H4 (cell line): Measurements from ENCODE around the gene PCDH1. TPM values are rescaled to one million over a fixed set of nuclear protein-coding genes. Genes with fewer than 3 reads are reported as not detected.
"Not testable (repeated sequence)": the region's sequence is repeated elsewhere in the genome, so short reads cannot be mapped to it uniquely, and the experiment has no call there.

Source experiments
- DNase-seq: peaks from one replicate; pipeline ENCODE4 v3.0.0-alpha.2; 2015; ENCODE audit warnings: low spot score
- total RNA-seq: library from RNA; depleted of rRNA; stranded (reverse); fragments of >200 nt; shearing (Covaris generic); gene quantifications from 2 replicates; pipeline ENCODE4 v1.2.3, GENCODE V29; 2014

Gene PCDH1
- total RNA-seq, 1 experiment from 2014 or later = 1.2 TPM

DNA sequence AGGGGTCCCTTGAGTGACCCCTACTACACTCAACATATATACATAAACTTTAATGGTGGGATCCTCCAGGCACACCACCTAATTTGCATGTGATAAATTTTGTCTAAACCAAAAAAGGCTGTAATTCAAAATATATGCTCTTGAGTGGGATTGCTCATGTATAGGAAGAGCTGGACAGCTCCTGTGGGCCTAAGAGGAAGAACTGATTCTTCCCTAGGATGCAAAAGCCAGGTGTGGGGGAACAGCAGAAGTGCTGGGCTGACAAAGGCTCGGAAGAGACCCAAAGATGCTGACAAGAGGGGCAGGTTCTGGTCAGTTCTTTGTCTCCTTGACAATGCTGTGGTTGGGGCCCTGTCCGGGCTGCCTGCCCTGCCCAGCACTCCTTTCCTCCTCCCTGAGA, 43.9 kb downstream of the PCDH1 start:
- no peak for DNase-seq

GRCh38 chr5:141832131-141832530, 46.1 kb downstream of the PCDH1 start:
- no peak for DNase-seq

GRCh38 chr5:141828162-141828561, 50.0 kb downstream of the PCDH1 start:
- no peak for DNase-seq

GRCh38 chr5:141826674-141827073, 51.5 kb downstream of the PCDH1 start:
- no peak for DNase-seq

DNA sequence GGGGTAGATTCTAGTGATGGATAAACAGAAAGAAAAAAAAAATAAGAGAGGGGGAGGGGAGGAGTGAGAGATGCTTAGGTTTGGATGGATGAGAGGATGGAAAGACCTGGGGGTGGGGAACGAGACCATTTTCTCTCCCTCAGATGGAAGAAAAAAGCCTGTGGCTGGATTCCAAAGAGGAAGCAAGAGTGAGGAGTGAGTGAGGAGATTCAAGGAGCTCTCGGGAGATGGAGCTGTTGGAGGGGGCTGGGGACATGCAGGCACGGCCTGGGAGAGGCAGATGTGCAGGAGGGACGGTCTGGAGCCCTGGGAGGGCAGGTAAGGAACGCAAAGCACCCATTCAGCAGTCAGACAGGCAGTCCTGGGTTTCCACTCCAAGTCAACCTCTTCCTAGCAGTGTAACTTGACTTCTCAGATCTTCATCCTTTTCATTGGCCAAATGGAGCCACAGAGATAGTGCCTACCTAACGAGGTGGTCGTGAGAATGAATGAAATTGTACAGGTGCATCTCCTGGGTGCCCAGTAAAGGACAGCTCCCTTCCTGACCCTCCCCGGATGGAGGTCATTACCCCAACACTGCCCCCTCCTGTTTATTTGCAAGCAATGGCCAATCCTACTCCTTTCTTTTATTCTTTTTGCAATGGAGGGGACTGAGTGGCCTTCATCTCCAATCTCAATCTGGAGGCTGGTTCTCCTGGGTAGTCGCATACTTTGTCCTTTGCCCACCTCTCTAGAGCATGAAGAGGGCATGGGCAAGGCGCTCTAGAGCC, 52.2 kb downstream of the PCDH1 start:
- DNase-seq = peak; percentile 23

GRCh38 chr5:141825241-141825671, 53.0 kb downstream of the PCDH1 start:
- DNase-seq = no peak

DNA sequence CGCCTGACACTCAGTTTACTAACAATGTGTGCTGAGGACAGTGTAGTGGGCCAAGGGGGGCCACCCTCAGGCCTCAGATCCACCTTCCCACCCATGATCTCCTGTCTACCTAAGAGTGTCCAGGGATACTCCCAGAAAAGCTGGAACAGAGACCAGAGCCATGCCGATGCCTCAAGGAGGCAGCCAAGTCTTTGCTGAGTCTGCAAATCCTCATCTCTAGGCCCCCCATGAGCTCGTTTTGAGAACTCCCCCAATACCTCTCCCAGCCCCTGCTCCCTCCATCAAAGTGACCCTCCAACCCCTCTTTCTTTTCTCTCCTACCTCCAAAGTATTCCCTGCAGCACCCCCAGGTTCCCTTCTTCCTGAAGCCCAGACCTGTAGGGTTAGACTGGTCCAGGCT, 53.5 kb downstream of the PCDH1 start:
- DNase-seq = no peak

GRCh38 chr5:141823056-141823455, 55.2 kb downstream of the PCDH1 start:
- no peak for DNase-seq

DNA sequence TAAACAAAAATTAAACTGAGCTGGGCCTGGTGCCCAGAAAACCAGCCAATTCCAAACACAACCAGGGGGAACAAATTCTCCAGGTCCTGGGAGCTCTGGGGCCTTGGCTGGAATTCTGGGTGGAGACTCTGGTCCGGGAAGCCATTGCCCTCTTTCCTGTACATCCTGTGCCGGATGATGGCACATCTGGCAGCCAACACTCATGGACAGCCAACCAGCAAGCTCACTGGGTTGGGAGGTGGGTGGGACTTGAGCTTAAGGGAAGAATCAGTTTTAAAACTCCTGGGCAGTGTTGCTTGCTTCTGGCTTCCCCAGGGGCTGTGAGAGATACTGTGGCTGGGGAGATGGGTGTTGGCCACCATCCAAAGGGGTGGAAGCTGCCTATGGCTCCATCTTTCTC, 56.1 kb downstream of the PCDH1 start:
- DNase-seq = peak; percentile 91

GRCh38 chr5:141821430-141821925, 56.7 kb downstream of the PCDH1 start:
- DNase-seq = peak; percentile 96

DNA sequence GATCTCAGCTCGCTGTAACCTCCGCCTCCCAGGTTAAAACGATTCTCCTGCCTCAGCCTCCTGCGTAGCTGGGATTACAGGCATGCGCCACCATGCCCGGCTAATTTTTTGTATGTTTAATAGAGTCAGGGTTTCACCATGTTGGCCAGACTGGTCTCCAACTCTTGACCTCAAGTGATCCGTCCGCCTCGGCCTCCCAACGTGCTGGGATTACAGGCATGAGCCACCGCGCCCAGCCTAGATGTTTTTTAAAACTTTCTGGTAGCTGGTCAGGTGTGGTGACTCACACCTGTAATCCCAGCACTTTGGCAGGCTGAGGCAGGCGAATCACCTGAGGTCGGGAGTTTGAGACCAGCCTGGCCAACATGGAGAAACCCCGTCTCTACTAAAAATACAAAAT, 57.5 kb downstream of the PCDH1 start:
- not testable (repeated sequence) for DNase-seq

DNA sequence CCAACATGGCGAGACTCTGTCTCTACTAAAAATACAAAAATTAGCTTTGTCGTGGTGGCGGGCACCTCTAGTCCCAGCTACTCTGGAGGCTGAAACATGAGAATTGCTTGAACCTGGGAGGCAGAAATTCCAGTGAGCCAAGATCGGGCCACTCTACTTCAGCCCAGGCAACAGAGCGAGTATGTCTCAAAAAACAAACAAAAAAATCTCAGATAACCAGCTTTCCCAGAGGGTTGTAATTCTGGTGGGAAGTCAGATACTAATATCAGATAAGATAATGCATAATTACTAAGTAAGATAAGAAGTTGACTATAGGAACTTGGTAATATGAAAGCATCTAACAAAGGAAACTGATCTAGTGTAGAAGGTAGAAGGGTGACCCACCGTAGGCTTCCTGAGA, 60.6 kb downstream of the PCDH1 start:
- DNase-seq = no peak

DNA sequence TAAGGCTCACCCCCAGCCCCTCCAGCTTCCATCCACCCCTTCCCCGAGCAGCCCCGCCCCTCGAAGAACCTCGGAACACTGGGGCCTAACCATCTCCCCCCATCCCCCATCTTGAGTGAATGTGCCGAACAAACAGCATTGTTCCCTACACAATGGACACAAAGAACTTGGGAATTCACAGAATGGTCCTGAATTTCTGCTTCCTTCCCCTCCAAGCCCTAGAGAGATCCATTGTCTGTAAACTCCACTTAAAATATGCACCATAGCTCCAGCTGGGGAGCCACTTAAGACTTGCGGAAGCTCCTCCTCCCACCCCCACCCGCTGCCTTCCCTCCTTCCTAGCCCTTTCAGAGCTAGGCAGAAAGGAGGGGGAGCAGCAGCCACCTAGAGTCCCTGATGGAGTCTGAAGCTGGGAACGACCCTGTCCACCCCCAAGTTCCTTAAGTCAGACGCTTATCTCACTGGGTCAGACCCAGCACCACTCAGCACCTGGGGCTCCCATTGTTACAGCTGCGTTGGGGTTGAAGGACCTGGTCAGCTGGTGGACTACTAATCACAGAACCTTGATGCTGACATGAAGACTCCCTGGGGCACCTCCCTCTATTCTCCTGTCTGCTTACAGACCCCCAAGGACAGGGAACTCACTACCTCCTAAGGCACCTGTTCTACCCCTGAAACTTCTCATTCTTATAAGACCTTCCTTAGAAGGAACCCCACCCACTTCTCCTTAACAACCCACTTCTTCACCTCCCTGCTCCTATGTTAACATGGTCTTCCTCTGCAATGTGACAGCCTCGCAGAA, 61.4 kb downstream of the PCDH1 start:
- no peak for DNase-seq

GRCh38 chr5:141815796-141816180, 62.4 kb downstream of the PCDH1 start:
- DNase-seq = no peak

- no peak for DNase-seq
Observed at GRCh38 chr5:141815051-141815795, 63.0 kb downstream of the PCDH1 start.

GRCh38 chr5:141814064-141814964, 63.9 kb downstream of the PCDH1 start:
- peak; percentile 33 for DNase-seq

DNA sequence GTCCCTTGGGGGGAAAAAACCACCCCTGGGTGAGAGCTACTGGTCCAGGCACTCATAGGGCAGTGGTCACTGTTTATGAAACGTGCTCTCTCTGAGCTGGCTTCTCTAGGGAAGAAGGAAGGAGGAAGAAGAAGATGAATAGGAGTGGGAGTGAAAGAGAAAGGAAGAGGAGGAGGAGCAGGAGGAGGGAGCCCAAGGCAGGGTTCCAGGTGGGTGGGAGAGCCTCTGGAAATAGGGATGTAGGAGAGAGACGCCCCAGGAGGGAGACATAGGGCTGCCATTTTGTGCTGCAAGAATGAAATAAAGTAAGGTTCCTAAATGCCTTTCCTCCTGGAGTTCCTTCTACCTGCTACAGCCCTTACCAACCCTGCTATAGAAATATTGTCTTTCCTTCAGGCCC, 65.7 kb downstream of the PCDH1 start:
- DNase-seq = no peak

DNA sequence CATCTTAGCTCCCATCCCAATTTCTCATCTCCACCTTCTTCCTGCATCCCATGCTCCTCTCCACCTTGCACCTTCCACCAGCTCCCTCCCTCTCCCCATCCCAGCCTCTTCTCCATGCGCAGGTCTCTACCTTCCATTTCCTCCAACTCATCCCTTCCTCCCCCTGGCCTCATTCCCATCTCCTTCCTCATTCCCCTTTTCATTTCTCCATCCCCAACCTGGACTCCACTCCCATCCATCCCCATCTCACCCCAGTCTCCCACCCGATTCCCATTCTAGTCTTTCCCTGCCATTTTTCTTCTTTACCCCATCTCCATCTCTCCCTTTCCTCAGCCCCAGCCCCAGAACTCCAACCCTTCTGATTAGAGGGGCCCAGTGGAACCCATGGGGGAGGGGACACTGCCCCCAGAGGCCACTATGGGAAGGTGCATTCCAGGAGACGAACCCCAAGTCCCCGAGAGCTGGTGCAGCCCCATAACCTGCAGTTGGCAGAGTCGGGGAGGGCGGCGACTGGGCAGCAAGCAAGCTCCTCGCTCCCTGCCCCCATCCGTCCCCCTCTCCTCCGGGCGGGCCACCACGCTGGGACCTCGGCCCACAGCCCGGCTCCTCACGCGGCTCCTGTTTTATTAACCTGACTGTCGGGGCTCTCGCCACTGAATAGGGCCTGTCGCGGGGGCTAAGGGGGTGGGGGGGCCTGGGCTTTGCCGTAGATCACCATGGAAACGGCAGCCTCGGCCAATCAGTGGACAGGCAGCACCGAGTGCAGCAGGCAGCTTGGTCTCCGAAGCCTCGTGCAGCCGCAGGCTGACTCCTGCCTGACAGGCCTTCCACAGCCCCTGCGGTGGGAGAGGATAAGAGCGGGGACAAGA, 66.7 kb downstream of the PCDH1 start:
- DNase-seq = no peak

DNA sequence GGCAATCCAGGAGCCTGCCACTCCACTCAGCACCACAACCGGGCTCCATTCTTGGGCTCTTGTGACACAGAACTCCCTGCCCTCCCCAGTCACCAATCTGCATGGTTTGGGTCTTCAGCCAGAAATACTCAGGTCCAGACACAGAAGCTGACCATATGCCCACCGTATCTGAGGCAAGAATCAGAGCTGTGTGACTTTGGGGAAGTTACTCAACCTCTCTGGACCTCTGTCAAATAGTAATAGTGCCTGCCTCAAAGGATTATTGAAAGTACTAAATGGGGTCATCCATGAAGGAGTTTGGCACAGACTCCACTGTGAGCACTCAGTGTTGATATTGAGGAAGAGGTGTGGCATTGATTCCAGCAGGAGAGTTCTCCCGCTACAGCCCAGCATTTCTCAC, 67.5 kb downstream of the PCDH1 start:
- no peak for DNase-seq
